Natural killer cell (primary cell): ENCODE measurements around the gene AP1M1. TPM values are rescaled to one million over a fixed set of nuclear protein-coding genes. Genes with fewer than 3 reads are reported as not detected.
"Not testable (repeated sequence)": the region's sequence is repeated elsewhere in the genome, so short reads cannot be mapped to it uniquely, and the experiment has no call there.

Source experiments
- ATAC-seq, 3 donors: fragments of 150-1000 bp in 2 of 3; fragments of 200-7000 bp in 1 of 3; cut with Tn5 transposase; 1 replicate in 1 of 3; 2 replicates in 2 of 3; pipeline ENCODE4 v1.10.0; 2021; ENCODE audit warnings: mild to moderate bottlenecking in 2 of 3, moderate library complexity in 2 of 3
- DNase-seq, 2 donors: peaks; one replicate each; pipeline versions ENCODE4 v3.0.0 to v3.0.0-alpha.2; 2013 to 2021; ENCODE audit warnings: mixed read lengths in 1 of 2
- H3K27ac ChIP-seq: one replicate; pipeline ENCODE4 v1.5.1; 2013; ENCODE audit warnings: mild to moderate bottlenecking, low read length
- H3K27me3 ChIP-seq: one replicate; pipeline ENCODE4 v1.6.1; 2013; ENCODE audit warnings: low read length; ENCODE audit not compliant: control insufficient read depth, insufficient read depth
- H3K36me3 ChIP-seq: one replicate; pipeline ENCODE4 v1.6.1; 2013; ENCODE audit warnings: low read length; ENCODE audit not compliant: control insufficient read depth, insufficient read depth
- H3K4me1 ChIP-seq: one replicate; pipeline ENCODE4 v1.6.1; 2013; ENCODE audit warnings: low read length; ENCODE audit not compliant: control insufficient read depth, insufficient read depth
- H3K4me3 ChIP-seq: one replicate; pipeline ENCODE4 v1.5.1; 2013; ENCODE audit warnings: low read length
- H3K9me3 ChIP-seq: one replicate; pipeline ENCODE4 v1.6.1; 2013; ENCODE audit warnings: low read length; ENCODE audit not compliant: control insufficient read depth, insufficient read depth
- H3K27ac Mint-ChIP-seq, 2 donors: one replicate each; pipeline ENCODE4 v1.8.0; 2022; ENCODE audit warnings: mild to moderate bottlenecking in 2 of 2, mixed read lengths in 2 of 2, moderate library complexity in 1 of 2
- H3K27me3 Mint-ChIP-seq, 2 donors: one replicate each; pipeline ENCODE4 v1.8.0; 2022; ENCODE audit warnings: low read depth in 2 of 2, mixed read lengths in 2 of 2
- H3K36me3 Mint-ChIP-seq: one replicate; pipeline ENCODE4 v1.8.0; 2022; ENCODE audit warnings: mixed read lengths
- H3K4me1 Mint-ChIP-seq, 2 donors: one replicate each; pipeline ENCODE4 v1.8.0; 2022; ENCODE audit warnings: mixed read lengths in 2 of 2
- H3K4me3 Mint-ChIP-seq: one replicate; pipeline ENCODE4 v1.8.0; 2022; ENCODE audit warnings: mild to moderate bottlenecking, moderate library complexity, mixed read lengths
- H3K9me3 Mint-ChIP-seq, 2 donors: one replicate each; pipeline ENCODE4 v1.8.0; 2022; ENCODE audit warnings: mixed read lengths in 2 of 2
- WGBS: methylation state at CpG from one replicate; pipeline ENCODE4 v1.1.7; 2013; ENCODE audit warnings: missing lambda C conversion rate; ENCODE audit not compliant: insufficient coverage; 5-methylcytosine and 5-hydroxymethylcytosine counted together
- intact Hi-C: fragments of 100-400 bp; cut with micrococcal nuclease; formaldehyde crosslinking; loops from one replicate; pipeline ENCODE4 v1.14.2; 2022
- total RNA-seq, 4 donors: library from RNA; stranded (reverse); fragments of 120-200 nt in 1 of 4; gene quantifications; one replicate each; pipeline versions ENCODE4 v1.2.3 to v1.2.4, GENCODE V29; 2013 to 2022
- TF ChIP-seq, protein P1 (sequence below): fragments of 200-600 bp; IDR thresholded peaks from one replicate; pipeline ENCODE4 v1.8.0; 2022; ENCODE audit warnings: antibody characterized with exemption

The AP1M1 gene
- total RNA-seq, 3 donors from 2014 or later (not counting 1 experiment from before 2014, with no cell fraction given), result 99.0 to 124 (median 100) TPM

DNA sequence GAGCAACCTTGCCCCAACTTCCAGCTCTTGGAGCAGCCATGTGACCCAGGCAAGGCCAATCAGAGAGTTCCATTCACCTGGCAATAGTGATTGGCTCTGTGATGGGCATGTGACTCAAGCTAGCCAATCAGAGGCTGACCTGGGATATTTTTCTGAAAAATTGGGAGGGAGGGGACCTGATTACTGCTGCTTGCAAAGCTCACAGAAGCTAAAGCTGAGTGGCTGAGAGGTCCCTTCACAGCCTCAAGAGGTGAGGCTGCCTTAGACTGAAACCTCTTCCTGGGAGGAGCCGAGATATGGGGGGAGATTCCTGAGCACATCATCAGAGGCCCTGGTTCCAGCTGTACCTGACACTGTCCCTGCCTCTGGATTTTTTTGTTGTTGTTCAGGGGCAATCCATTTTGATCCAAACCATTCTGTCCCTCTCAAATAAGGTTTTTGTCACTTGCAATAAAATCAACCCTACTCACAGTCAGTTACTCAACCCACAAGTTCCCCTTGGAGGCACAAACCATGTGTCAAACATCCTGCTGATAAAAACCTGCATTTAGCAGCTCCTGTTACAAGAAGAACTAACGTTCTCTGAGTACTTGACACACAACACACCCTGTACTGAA lies 29.1 kb upstream of the AP1M1 start:
- H3K4me3 Mint-ChIP-seq, result peak overlapping the region; percentile 52
- Histone ChIP-seq H3K4me1 (peaks cover 38% of the 10 kb centered on the region), H3K27ac (peak overlapping the region; percentile 85), H3K9me3 (peaks cover 10% of the 10 kb centered on the region), H3K36me3 (no peaks in the 10 kb centered on the region), H3K27me3 (no peaks in the 10 kb centered on the region), H3K4me3 (no peak overlapping the region)
- 10% methylated on average over 2 of the region's 2 CpGs for WGBS
- H3K27me3 Mint-ChIP-seq, result no peaks in the 10 kb centered on the region
- DNase-seq (peak in 1 of 2 donors; percentile 39), ATAC-seq (peak; percentile 78 to 84 (median 83))
- peak overlapping the region; percentile 89 to 94 for H3K27ac Mint-ChIP-seq
- TF ChIP-seq, protein P1, sequence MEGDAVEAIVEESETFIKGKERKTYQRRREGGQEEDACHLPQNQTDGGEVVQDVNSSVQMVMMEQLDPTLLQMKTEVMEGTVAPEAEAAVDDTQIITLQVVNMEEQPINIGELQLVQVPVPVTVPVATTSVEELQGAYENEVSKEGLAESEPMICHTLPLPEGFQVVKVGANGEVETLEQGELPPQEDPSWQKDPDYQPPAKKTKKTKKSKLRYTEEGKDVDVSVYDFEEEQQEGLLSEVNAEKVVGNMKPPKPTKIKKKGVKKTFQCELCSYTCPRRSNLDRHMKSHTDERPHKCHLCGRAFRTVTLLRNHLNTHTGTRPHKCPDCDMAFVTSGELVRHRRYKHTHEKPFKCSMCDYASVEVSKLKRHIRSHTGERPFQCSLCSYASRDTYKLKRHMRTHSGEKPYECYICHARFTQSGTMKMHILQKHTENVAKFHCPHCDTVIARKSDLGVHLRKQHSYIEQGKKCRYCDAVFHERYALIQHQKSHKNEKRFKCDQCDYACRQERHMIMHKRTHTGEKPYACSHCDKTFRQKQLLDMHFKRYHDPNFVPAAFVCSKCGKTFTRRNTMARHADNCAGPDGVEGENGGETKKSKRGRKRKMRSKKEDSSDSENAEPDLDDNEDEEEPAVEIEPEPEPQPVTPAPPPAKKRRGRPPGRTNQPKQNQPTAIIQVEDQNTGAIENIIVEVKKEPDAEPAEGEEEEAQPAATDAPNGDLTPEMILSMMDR, result no peak
- H3K36me3 Mint-ChIP-seq, result no peaks in the 10 kb centered on the region
- intact Hi-C loops, result no loop called here
- peaks cover 39 to 44% of the 10 kb centered on the region in 2 donors for H3K4me1 Mint-ChIP-seq
- H3K9me3 Mint-ChIP-seq, result no peaks in the 10 kb centered on the region

DNA sequence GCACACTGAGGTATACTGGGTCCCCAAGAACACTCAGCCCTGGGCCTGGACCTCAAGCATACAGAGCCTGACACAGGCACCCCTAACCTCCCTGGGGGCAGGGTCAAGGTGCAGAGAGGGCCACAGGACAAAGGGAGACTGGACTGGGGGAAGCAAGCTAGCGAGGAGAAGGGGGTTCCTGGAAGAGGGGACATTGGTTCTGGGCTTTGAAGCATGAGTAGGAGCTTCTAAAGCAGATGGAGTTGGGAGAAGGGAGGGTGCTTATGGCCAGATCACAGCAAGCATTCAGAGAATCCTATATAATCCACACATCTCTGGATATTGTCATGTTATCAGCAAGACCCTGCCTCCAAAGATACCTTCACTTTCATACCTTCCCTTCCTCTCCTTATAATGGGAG lies 27.6 kb upstream of the AP1M1 start:
- peaks cover 10% of the 10 kb centered on the region for H3K9me3 ChIP-seq
- H3K36me3 ChIP-seq, result no peaks in the 10 kb centered on the region
- 91% methylated on average over 1 of the region's 1 CpG for WGBS
- Mint-ChIP-seq H3K27ac (peak overlapping the region; percentile 89 to 94), H3K4me3 (no peak overlapping the region), H3K36me3 (no peaks in the 10 kb centered on the region), H3K27me3 (no peaks in the 10 kb centered on the region), H3K4me1 (peaks cover 41 to 46% of the 10 kb centered on the region in 2 donors), H3K9me3 (no peaks in the 10 kb centered on the region)
- ATAC-seq, result no peak
- H3K4me1 ChIP-seq, result peaks cover 40% of the 10 kb centered on the region
- H3K27me3 ChIP-seq, result no peaks in the 10 kb centered on the region
- TF ChIP-seq, protein P1, result no peak
- intact Hi-C loops, result no loop called here
- no peak overlapping the region for H3K4me3 ChIP-seq
- no peak overlapping the region for H3K27ac ChIP-seq
- DNase-seq, result no peak

- H3K4me1 Mint-ChIP-seq, result peaks cover 14 to 22% of the 10 kb centered on the region in 2 donors
- DNase-seq, result no peak
- H3K36me3 Mint-ChIP-seq, result no peaks in the 10 kb centered on the region
- no peak overlapping the region for H3K27ac Mint-ChIP-seq
- no peaks in the 10 kb centered on the region for H3K9me3 Mint-ChIP-seq
- H3K4me1 ChIP-seq, result peaks cover 14% of the 10 kb centered on the region
- H3K36me3 ChIP-seq, result no peaks in the 10 kb centered on the region
- H3K27me3 Mint-ChIP-seq, result no peaks in the 10 kb centered on the region
- H3K9me3 ChIP-seq, result peaks cover 6% of the 10 kb centered on the region
- H3K4me3 ChIP-seq, result no peak overlapping the region
- TF ChIP-seq, protein P1, result no peak
- intact Hi-C loops, result no loop called here
- H3K4me3 Mint-ChIP-seq, result no peak overlapping the region
- no peaks in the 10 kb centered on the region for H3K27me3 ChIP-seq
- H3K27ac ChIP-seq, result no peak overlapping the region
- no CpG with 5 or more reads among the region's 2 CpGs for WGBS
- no peak for ATAC-seq
These were observed 21.8 kb upstream of the AP1M1 start for GRCh38 chr19:16175954-16176353.

DNA sequence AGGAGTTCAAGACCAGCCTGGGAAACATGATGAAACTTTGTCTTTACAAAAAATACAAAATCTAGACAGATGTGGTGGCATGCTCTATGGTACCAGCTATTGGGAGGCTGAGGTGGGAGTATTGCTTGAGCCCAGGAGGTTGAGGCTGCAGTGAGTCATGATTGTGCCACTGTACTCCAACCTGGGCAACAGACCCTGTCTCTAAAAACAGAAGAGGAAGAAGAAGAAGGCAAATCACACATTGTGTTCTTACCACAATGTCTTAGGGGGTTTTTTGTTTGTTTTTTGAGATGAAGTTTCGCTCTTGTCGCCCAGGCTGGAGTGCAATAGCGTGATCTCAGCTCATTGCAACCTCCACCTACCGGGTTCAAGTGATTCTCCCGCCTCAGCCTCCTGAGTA lies 18.8 kb upstream of the AP1M1 start:
- H3K4me1 ChIP-seq, result peaks cover 19% of the 10 kb centered on the region
- DNase-seq, H3K9me3 ChIP-seq, H3K4me3 ChIP-seq, H3K27me3 Mint-ChIP-seq, H3K36me3 ChIP-seq, H3K4me3 Mint-ChIP-seq, H3K4me1 Mint-ChIP-seq, ATAC-seq, H3K36me3 Mint-ChIP-seq, H3K27ac Mint-ChIP-seq, intact Hi-C loops, H3K27ac ChIP-seq, H3K27me3 ChIP-seq, H3K9me3 Mint-ChIP-seq: not testable (repeated sequence)
- 89% methylated on average over 5 of the region's 5 CpGs for WGBS
